ENCODE results near the gene MRPL14. TPM values are rescaled to one million over a fixed set of nuclear protein-coding genes. Genes with fewer than 3 reads are reported as not detected.

MRPL14 gene
- total and polyA plus RNA-seq, 4 donors = 70.8 to 219 (median 101) TPM

GRCh38 chr6:44115866-44116265 is 11.4 kb downstream of the MRPL14 start:
- Histone ChIP-seq H3K27me3 (ENCODE audit: control insufficient read depth in 3 of 3, insufficient read depth in 3 of 3, low read length in 2 of 3) (no peaks in the 10 kb centered on the region), H3K9me3 (ENCODE audit: control insufficient read depth in 4 of 4, insufficient read depth in 3 of 4, low read length in 3 of 4) (no peaks in the 10 kb centered on the region), H3K9ac (ENCODE audit: insufficient read depth in 1 of 2, low read length in 2 of 2) (no peak overlapping the region), H3K36me3 (ENCODE audit: control insufficient read depth in 4 of 4, insufficient read depth in 4 of 4, low read length in 4 of 4) (peaks cover 9 to 20% (median 18%) of the 10 kb centered on the region in 4 donors), H3K27ac (ENCODE audit: low read depth in 1 of 2, low read length in 1 of 2) (peak overlapping the region in 1 of 2 donors; percentile 66), H3K4me3 (no peak overlapping the region), H3K4me1 (ENCODE audit: control insufficient read depth in 5 of 5, insufficient read depth in 5 of 5, low read length in 5 of 5) (peaks cover 0 to 8% (median 5%) of the 10 kb centered on the region in 5 donors)
- ATAC-seq (ENCODE audit: insufficient read depth, low FRiP score) = no peak
- TF ChIP-seq CTCF (IDR thresholded peaks at IDR 0.05; ENCODE audit: control extremely low read depth, extremely low read depth) = no peak
- no peak for DNase-seq
- 76 to 81% methylated on average over 5 of the region's 5 CpGs for WGBS, 2 donors

GRCh38 chr6:44113414-44113813 is 13.8 kb downstream of the MRPL14 start:
- Histone ChIP-seq H3K4me3 (no peak overlapping the region), H3K36me3 (ENCODE audit: control insufficient read depth in 4 of 4, insufficient read depth in 4 of 4, low read length in 4 of 4) (peaks cover 16 to 30% (median 19%) of the 10 kb centered on the region in 4 donors), H3K27me3 (ENCODE audit: control insufficient read depth in 3 of 3, insufficient read depth in 3 of 3, low read length in 2 of 3) (no peaks in the 10 kb centered on the region), H3K4me1 (ENCODE audit: control insufficient read depth in 5 of 5, insufficient read depth in 5 of 5, low read length in 5 of 5) (peaks cover 0 to 8% (median 5%) of the 10 kb centered on the region in 5 donors), H3K9me3 (ENCODE audit: control insufficient read depth in 4 of 4, insufficient read depth in 3 of 4, low read length in 3 of 4) (peaks cover 0 to 1% (median 0%) of the 10 kb centered on the region in 4 donors), H3K27ac (ENCODE audit: low read depth in 1 of 2, low read length in 1 of 2) (no peak overlapping the region), H3K9ac (ENCODE audit: insufficient read depth in 1 of 2, low read length in 2 of 2) (no peak overlapping the region)
- ATAC-seq (ENCODE audit: insufficient read depth, low FRiP score) (no peak), DNase-seq (no peak)
- TF ChIP-seq CTCF (IDR thresholded peaks at IDR 0.05; ENCODE audit: control extremely low read depth, extremely low read depth) = no peak
- 66 to 74% methylated on average over 3 of the region's 3 CpGs for WGBS, 2 donors

GRCh38 chr6:44111434-44112417 is 15.5 kb downstream of the MRPL14 start:
- H3K9ac ChIP-seq (ENCODE audit: insufficient read depth in 1 of 2, low read length in 2 of 2) = no peak overlapping the region
- peaks cover 0 to 2% (median 0%) of the 10 kb centered on the region in 4 donors for H3K9me3 ChIP-seq (ENCODE audit: control insufficient read depth in 4 of 4, insufficient read depth in 3 of 4, low read length in 3 of 4)
- H3K27ac ChIP-seq (ENCODE audit: low read depth in 1 of 2, low read length in 1 of 2) = no peak overlapping the region
- ATAC-seq (ENCODE audit: insufficient read depth, low FRiP score) (peak; percentile 31), DNase-seq (no peak)
- WGBS, 2 donors = 77 to 79% methylated on average over 6 of the region's 6 CpGs
- no peak for TF ChIP-seq CTCF (IDR thresholded peaks at IDR 0.05; ENCODE audit: control extremely low read depth, extremely low read depth)
- H3K36me3 ChIP-seq (ENCODE audit: control insufficient read depth in 4 of 4, insufficient read depth in 4 of 4, low read length in 4 of 4) = peaks cover 17 to 39% (median 20%) of the 10 kb centered on the region in 4 donors
- no peak overlapping the region for H3K4me3 ChIP-seq
- H3K4me1 ChIP-seq (ENCODE audit: control insufficient read depth in 5 of 5, insufficient read depth in 5 of 5, low read length in 5 of 5) = peaks cover 0 to 10% (median under 1%) of the 10 kb centered on the region in 5 donors
- H3K27me3 ChIP-seq (ENCODE audit: control insufficient read depth in 3 of 3, insufficient read depth in 3 of 3, low read length in 2 of 3) = no peaks in the 10 kb centered on the region

Measured in lung (tissue), 12 donors.